SIG-M5 treated with dmso at 0.1 percent for 504 hours (cell line): ENCODE measurements around the gene RANGAP1.

Source experiments
- DNase-seq: peaks from one replicate; lab custom pipeline; 2025; ENCODE audit not compliant: unreplicated experiment; lab: John Stamatoyannopoulos, UW

RANGAP1 gene

DNA sequence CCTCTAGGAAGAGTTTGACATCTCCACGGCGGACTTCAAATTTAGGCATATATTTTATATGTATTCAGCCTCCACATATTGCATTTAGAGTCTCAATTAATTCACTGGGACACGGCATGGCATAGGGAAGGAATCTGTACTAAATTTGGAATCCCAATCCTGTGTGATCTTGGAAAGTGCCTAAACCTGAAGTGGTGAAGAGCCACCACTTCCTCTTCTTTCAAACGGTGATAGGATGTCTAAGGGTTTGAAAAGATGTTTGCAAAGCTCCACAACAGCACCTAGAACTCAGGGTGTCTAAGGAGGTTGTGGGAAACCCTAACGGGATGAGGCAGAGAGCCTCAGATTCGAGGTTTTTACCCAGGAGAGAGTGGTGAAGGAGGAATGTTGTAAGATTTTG lies 81.9 kb downstream of the RANGAP1 start:
- no peak for DNase-seq

DNA sequence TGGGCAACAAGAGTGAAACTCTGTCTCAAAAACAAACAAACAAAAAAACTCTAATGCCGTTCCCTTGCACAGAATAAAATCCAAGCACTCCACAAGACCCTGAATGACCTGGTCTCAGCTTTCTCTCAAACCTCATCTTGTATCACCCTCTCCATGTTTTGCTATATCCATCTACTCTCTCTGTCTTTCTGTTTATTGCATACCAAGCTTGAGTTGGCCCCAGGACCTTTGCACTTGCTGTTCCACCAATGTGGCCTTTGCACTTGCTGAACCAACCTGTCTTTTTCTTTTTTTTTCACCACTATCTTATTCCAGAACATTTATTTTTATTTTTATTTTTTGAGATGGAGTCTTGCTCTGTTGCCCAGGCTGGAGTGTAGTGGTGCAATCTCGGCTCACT lies 82.9 kb downstream of the RANGAP1 start:
- no peak for DNase-seq

DNA sequence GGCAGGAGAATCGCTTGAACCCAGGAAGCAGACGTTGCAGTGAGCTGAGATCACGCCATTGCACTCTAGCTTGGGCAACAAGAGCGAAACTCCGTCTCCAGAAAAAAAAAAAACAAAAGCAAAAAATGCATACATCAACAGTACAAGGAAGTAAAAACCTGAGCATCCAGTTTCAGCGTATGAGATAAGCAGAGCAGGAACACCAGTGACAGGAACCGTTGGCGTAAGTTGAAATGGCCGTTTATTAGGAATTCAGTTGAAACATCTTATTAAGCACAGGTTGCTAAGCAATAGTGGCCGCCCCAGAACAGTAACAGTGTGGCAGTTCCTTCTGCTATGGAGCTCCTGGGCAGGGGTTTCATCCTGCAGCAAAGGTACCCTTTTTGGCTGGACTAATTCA lies 84.8 kb downstream of the RANGAP1 start:
- DNase-seq = no peak

DNA sequence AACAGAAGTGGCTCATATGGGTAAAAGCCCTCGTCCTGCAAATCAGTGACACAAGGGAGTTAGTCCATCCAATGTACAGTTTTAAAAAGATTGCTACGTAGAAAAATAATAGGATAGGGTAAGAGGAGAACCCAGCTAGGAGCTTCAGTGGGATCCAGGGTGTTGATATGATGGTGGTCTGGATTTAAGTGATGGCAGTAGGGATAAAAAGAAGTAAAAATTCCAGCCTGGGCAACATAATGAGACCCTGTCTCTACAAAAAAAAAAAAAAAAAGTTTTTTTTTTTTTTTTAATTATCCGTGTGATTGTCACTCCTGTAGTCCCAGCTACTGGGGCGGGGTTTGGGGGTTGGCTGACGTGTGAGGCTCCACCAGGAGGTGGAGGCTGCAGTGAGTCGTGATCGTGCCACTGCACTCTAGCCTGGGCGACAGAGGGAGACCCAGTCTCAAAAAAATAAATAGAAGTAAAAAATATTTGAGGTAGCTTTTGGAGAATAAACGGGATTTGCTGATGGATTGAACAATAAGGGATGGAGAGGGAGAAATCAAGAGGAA lies 87.9 kb downstream of the RANGAP1 start:
- peak; percentile 53 for DNase-seq

DNA sequence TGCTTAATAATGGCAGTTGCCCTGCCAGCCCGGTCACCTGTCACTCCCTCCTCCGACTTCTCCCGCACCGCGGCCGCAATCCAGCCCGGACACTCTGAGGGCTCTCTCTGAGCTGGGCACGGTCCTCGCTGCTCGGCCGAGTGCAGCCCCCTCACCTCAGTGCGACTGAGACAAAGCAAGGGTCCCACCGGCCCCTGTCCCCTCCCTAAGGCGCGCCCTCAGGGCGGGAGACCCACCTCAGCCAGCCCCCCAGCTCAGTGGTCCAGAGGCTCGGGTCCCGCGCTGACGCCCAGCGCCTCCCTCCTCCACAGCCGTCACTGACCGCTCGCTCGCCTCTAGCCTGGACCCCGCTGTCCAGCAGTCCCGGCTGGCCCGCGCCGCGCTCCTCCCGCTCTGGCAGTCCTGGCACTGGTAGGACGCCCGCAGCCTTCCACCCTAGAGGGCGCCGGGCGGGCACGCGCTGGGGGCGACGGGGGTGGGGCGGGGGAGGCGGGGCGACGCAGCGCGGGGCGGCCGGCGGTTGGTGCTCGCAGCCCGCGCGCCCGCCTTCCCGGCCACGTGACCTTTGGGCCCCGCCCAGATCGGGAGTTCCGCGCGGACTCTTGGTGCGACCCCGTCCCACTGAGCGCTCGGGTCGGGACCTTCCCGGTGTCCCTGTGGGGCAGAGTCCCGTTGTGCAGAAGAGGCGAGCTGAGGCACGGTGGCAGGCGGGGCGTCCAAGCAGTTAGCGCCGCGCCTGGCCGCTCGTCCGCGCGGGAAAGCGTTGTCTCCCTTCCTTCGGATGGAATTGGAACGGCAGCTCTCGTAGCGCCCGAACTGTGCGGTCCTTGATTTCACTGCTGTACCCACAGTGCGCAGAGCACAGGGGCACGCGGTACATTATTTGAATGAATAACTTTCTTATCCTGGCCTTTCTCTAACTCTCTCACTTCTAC lies 88.7 kb downstream of the RANGAP1 start:
- peak; percentile 60 for DNase-seq
